ENCODE data around the gene MLYCD.

The MLYCD gene

GRCh38 chr16:83954577-83955016, 55.7 kb downstream of the MLYCD start:
- H3K18ac ChIP-seq (ENCODE audit: low read depth in 1 of 2, low read length in 2 of 2): peak overlapping the region; percentile 7 to 77
- H2BK5ac ChIP-seq (ENCODE audit: low read depth, low read length, poor library complexity, severe bottlenecking): no peak overlapping the region
- no peak overlapping the region for H2BK15ac ChIP-seq (ENCODE audit: low read depth, poor library complexity, severe bottlenecking)
- H2AFZ ChIP-seq (ENCODE audit: low read depth, low read length): no peak overlapping the region
- peak overlapping the region; percentile 17 for H3K4me2 ChIP-seq (ENCODE audit: low read length, poor library complexity, severe bottlenecking)
- peak overlapping the region in 1 of 2 experiments; percentile 26 for H2BK12ac ChIP-seq (ENCODE audit: low read length in 2 of 2)
- H3K4me1 ChIP-seq (ENCODE audit: control insufficient read depth, insufficient read depth, low read depth, low read length): peaks cover 25% of the 10 kb centered on the region
- peak overlapping the region in 1 of 2 experiments; percentile 88 for H3K4me3 ChIP-seq (ENCODE audit: insufficient read depth in 1 of 2, low read depth in 1 of 2, low read length in 2 of 2)
- peak overlapping the region in 1 of 2 experiments; percentile 18 for H3K23ac ChIP-seq (ENCODE audit: low read length in 2 of 2)
- peak overlapping the region; percentile 96 for H3K9ac ChIP-seq (ENCODE audit: low read length)
- H4K8ac ChIP-seq (ENCODE audit: low read length): no peak overlapping the region
- H3K9me3 ChIP-seq (ENCODE audit: control insufficient read depth, low read length): no peaks in the 10 kb centered on the region
- peak; percentile 83 for DNase-seq
- no peak overlapping the region for H4K91ac ChIP-seq (ENCODE audit: low read length)
- peak overlapping the region in 1 of 2 experiments; percentile 57 for H3K14ac ChIP-seq (ENCODE audit: low read length in 2 of 2)
- peaks cover 6% of the 10 kb centered on the region for H3K79me1 ChIP-seq (replicated peaks; ENCODE audit: low read length, poor library complexity, severe bottlenecking)
- peak overlapping the region; percentile 18 for H2AK5ac ChIP-seq (ENCODE audit: low read length, severe bottlenecking)
- H3K27ac ChIP-seq (ENCODE audit: low read length, poor library complexity, severe bottlenecking): no peak overlapping the region
- 36% methylated on average over 6 of the region's 9 CpGs for WGBS
- peak overlapping the region in 1 of 2 experiments; percentile 38 for H3K4ac ChIP-seq (ENCODE audit: low read depth in 1 of 2, low read length in 2 of 2)
- H2BK120ac ChIP-seq (ENCODE audit: low read depth, low read length): no peak overlapping the region
- no peaks in the 10 kb centered on the region for H3K27me3 ChIP-seq (ENCODE audit: control insufficient read depth in 1 of 2, insufficient read depth in 1 of 2, low read length in 2 of 2)
- H3K36me3 ChIP-seq (ENCODE audit: control insufficient read depth in 1 of 2, insufficient read depth in 2 of 2, low read depth in 1 of 2, low read length in 2 of 2): peaks cover 13 to 16% of the 10 kb centered on the region in 2 experiments

GRCh38 chr16:83955218-83956130, 56.6 kb downstream of the MLYCD start:
- H2BK12ac ChIP-seq (ENCODE audit: low read length in 2 of 2): peak overlapping the region in 1 of 2 experiments; percentile 7
- H2BK120ac ChIP-seq (ENCODE audit: low read depth, low read length): no peak overlapping the region
- H2AK5ac ChIP-seq (ENCODE audit: low read length, severe bottlenecking): no peak overlapping the region
- H3K14ac ChIP-seq (ENCODE audit: low read length in 2 of 2): peak overlapping the region in 1 of 2 experiments; percentile 22
- H3K79me1 ChIP-seq (replicated peaks; ENCODE audit: low read length, poor library complexity, severe bottlenecking): peaks cover 6% of the 10 kb centered on the region
- H2AFZ ChIP-seq (ENCODE audit: low read depth, low read length): no peak overlapping the region
- no peak overlapping the region for H2BK5ac ChIP-seq (ENCODE audit: low read depth, low read length, poor library complexity, severe bottlenecking)
- peak; percentile 15 for DNase-seq
- no peak overlapping the region for H3K27ac ChIP-seq (ENCODE audit: low read length, poor library complexity, severe bottlenecking)
- WGBS: 83% methylated on average over 20 of the region's 23 CpGs
- H4K91ac ChIP-seq (ENCODE audit: low read length): no peak overlapping the region
- H2BK15ac ChIP-seq (ENCODE audit: low read depth, poor library complexity, severe bottlenecking): no peak overlapping the region
- H3K4me1 ChIP-seq (ENCODE audit: control insufficient read depth, insufficient read depth, low read depth, low read length): peaks cover 25% of the 10 kb centered on the region
- H3K36me3 ChIP-seq (ENCODE audit: control insufficient read depth in 1 of 2, insufficient read depth in 2 of 2, low read depth in 1 of 2, low read length in 2 of 2): peaks cover 22 to 25% of the 10 kb centered on the region in 2 experiments
- no peak overlapping the region for H3K4me2 ChIP-seq (ENCODE audit: low read length, poor library complexity, severe bottlenecking)
- no peak overlapping the region for H3K4me3 ChIP-seq (ENCODE audit: insufficient read depth in 1 of 2, low read depth in 1 of 2, low read length in 2 of 2)
- H3K18ac ChIP-seq (ENCODE audit: low read depth in 1 of 2, low read length in 2 of 2): peak overlapping the region in 1 of 2 experiments; percentile 77
- H3K23ac ChIP-seq (ENCODE audit: low read length in 2 of 2): peak overlapping the region in 1 of 2 experiments; percentile 32
- H3K9me3 ChIP-seq (ENCODE audit: control insufficient read depth, low read length): no peaks in the 10 kb centered on the region
- no peak overlapping the region for H4K8ac ChIP-seq (ENCODE audit: low read length)
- H3K27me3 ChIP-seq (ENCODE audit: control insufficient read depth in 1 of 2, insufficient read depth in 1 of 2, low read length in 2 of 2): no peaks in the 10 kb centered on the region
- peak overlapping the region; percentile 96 for H3K9ac ChIP-seq (ENCODE audit: low read length)
- H3K4ac ChIP-seq (ENCODE audit: low read depth in 1 of 2, low read length in 2 of 2): no peak overlapping the region

DNA sequence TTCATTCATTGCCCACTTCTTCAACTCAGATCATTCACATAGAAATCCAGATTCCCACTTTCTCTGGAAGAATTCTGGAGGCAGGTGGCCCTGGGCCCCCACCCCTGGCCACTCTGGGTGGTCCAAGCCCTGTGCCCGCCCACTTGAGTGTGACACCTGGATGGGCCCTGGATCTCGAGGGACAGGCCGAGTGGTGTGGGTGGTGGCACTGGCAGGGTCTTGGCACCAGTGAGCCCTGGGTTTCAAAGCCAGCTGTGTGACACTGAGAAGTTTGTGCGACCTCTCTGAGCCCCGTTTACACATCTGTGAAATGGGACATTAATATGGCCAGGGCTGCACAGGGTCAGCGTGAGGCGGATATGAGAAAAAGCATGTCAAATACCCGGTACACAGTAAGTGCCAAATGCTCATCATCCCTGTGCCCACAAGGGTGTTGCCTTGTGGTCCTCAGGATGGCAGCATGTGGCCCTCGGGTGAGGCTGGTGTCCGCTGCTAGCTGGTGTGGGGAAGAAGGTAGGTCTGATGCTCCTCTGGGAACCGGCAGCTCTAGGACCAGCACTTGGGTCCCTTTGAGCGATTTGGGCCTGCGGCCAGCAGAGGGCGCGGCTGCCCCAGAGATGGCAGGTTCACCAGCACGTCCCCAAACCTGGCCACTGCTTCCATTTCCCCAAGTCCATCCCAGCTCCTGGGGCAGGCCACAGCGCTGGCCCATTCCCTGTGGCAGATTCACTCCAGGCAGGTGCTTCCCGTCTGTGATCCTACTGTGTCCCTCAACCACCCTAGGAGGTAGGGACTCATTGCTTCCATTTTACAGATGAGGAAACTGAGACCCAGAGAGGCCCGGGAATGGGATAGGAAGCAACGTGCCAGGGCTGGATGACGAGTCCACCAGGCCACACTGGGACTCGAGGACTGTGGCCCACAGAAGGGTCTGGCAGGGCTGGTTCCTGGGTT, 57.7 kb downstream of the MLYCD start:
- WGBS: 49% methylated on average over 22 of the region's 22 CpGs
- H3K27me3 ChIP-seq (ENCODE audit: control insufficient read depth in 1 of 2, insufficient read depth in 1 of 2, low read length in 2 of 2): no peaks in the 10 kb centered on the region
- H3K27ac ChIP-seq (ENCODE audit: low read length, poor library complexity, severe bottlenecking): no peak overlapping the region

More for the DNA sequence above, 57.7 kb downstream of the MLYCD start:
- H3K9me3 ChIP-seq (ENCODE audit: control insufficient read depth, low read length): no peaks in the 10 kb centered on the region
- H3K4me3 ChIP-seq (ENCODE audit: insufficient read depth in 1 of 2, low read depth in 1 of 2, low read length in 2 of 2): no peak overlapping the region
- peak overlapping the region in 1 of 2 experiments; percentile 76 for H2BK12ac ChIP-seq (ENCODE audit: low read length in 2 of 2)
- H3K18ac ChIP-seq (ENCODE audit: low read depth in 1 of 2, low read length in 2 of 2): no peak overlapping the region
- no peak overlapping the region for H2BK15ac ChIP-seq (ENCODE audit: low read depth, poor library complexity, severe bottlenecking)
- H2AFZ ChIP-seq (ENCODE audit: low read depth, low read length): no peak overlapping the region
- H2BK5ac ChIP-seq (ENCODE audit: low read depth, low read length, poor library complexity, severe bottlenecking): no peak overlapping the region
- H3K4me1 ChIP-seq (ENCODE audit: control insufficient read depth, insufficient read depth, low read depth, low read length): peaks cover 25% of the 10 kb centered on the region
- no peak overlapping the region for H2BK120ac ChIP-seq (ENCODE audit: low read depth, low read length)
- no peak overlapping the region for H3K4me2 ChIP-seq (ENCODE audit: low read length, poor library complexity, severe bottlenecking)
- H3K14ac ChIP-seq (ENCODE audit: low read length in 2 of 2): no peak overlapping the region
- peaks cover 30 to 37% of the 10 kb centered on the region in 2 experiments for H3K36me3 ChIP-seq (ENCODE audit: control insufficient read depth in 1 of 2, insufficient read depth in 2 of 2, low read depth in 1 of 2, low read length in 2 of 2)
- H4K8ac ChIP-seq (ENCODE audit: low read length): peak overlapping the region; percentile 67
- H2AK5ac ChIP-seq (ENCODE audit: low read length, severe bottlenecking): no peak overlapping the region
- no peak overlapping the region for H4K91ac ChIP-seq (ENCODE audit: low read length)
- H3K79me1 ChIP-seq (replicated peaks; ENCODE audit: low read length, poor library complexity, severe bottlenecking): peaks cover 6% of the 10 kb centered on the region
- DNase-seq: peak; percentile 73
- H3K23ac ChIP-seq (ENCODE audit: low read length in 2 of 2): no peak overlapping the region
- H3K9ac ChIP-seq (ENCODE audit: low read length): no peak overlapping the region
- H3K4ac ChIP-seq (ENCODE audit: low read depth in 1 of 2, low read length in 2 of 2): no peak overlapping the region
